Left ventricle myocardium inferior (tissue), 1 donor: ENCODE results near the gene STK26. TPM values are rescaled to one million over a fixed set of nuclear protein-coding genes. Genes with fewer than 3 reads are reported as not detected.

ENCODE experiments used
- DNase-seq: peaks from one replicate; pipeline ENCODE4 v3.0.0-alpha.2; 2020
- H3K27ac ChIP-seq: fragments of 200-600 bp; replicated peaks from 2 replicates; pipeline ENCODE4 v1.8.0; 2021
- H3K27me3 ChIP-seq: fragments of 200-600 bp; 2 replicates; pipeline ENCODE4 v1.8.0; 2021; ENCODE audit warnings: low read depth
- H3K36me3 ChIP-seq: fragments of 200-600 bp; 2 replicates; pipeline ENCODE4 v1.8.0; 2021
- H3K4me1 ChIP-seq: fragments of 200-600 bp; 2 replicates; pipeline ENCODE4 v1.8.0; 2021
- H3K4me3 ChIP-seq: fragments of 200-600 bp; 2 replicates; pipeline ENCODE4 v1.8.0; 2021; ENCODE audit warnings: mild to moderate bottlenecking, moderate library complexity
- H3K9me3 ChIP-seq: fragments of 200-600 bp; replicated peaks from 2 replicates; pipeline ENCODE4 v1.8.0; 2021
- intact Hi-C: fragments of 100-400 bp; cut with micrococcal nuclease; formaldehyde crosslinking; loops from one replicate; pipeline ENCODE4 v1.11.0; 2022
- total RNA-seq: library from RNA; stranded (reverse); fragmentation: NEBNext Ultra II Directional; extraction: Animal tissue kit (Norgen Biotek cat#: 25700); gene quantifications from one replicate; pipeline ENCODE4 v1.2.1, GENCODE V29; 2021
- TF ChIP-seq, protein P1 (sequence below): fragments of 200-600 bp; IDR thresholded peaks from 2 replicates; pipeline ENCODE4 v1.8.0; 2021; ENCODE audit warnings: antibody characterized with exemption, mild to moderate bottlenecking, borderline replicate concordance
- donor health status: DM: no; HTN: yes; CAD: no; lungs with severe emphysema.

Gene STK26
- total RNA-seq, 1 donor from 2014 or later, result 0.80 TPM

GRCh38 chrX:132101206-132101605, 78.1 kb downstream of the STK26 start:
- intact Hi-C loops, result no loop called here
- Histone ChIP-seq H3K4me3 (no peak overlapping the region), H3K9me3 (no peaks in the 10 kb centered on the region), H3K27me3 (no peaks in the 10 kb centered on the region), H3K36me3 (no peaks in the 10 kb centered on the region), H3K4me1 (no peaks in the 10 kb centered on the region), H3K27ac (no peak overlapping the region)
- no peak for DNase-seq
- TF ChIP-seq, protein P1, sequence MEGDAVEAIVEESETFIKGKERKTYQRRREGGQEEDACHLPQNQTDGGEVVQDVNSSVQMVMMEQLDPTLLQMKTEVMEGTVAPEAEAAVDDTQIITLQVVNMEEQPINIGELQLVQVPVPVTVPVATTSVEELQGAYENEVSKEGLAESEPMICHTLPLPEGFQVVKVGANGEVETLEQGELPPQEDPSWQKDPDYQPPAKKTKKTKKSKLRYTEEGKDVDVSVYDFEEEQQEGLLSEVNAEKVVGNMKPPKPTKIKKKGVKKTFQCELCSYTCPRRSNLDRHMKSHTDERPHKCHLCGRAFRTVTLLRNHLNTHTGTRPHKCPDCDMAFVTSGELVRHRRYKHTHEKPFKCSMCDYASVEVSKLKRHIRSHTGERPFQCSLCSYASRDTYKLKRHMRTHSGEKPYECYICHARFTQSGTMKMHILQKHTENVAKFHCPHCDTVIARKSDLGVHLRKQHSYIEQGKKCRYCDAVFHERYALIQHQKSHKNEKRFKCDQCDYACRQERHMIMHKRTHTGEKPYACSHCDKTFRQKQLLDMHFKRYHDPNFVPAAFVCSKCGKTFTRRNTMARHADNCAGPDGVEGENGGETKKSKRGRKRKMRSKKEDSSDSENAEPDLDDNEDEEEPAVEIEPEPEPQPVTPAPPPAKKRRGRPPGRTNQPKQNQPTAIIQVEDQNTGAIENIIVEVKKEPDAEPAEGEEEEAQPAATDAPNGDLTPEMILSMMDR, result no peak

GRCh38 chrX:132101799-132102198, 78.7 kb downstream of the STK26 start:
- intact Hi-C loops, result no loop called here

GRCh38 chrX:132107291-132107690, 84.2 kb downstream of the STK26 start:
- intact Hi-C loops, result no loop called here
- H3K27ac ChIP-seq, result no peak overlapping the region
- H3K27me3 ChIP-seq, result no peaks in the 10 kb centered on the region
- H3K9me3 ChIP-seq, result no peaks in the 10 kb centered on the region
- H3K4me3 ChIP-seq, result no peak overlapping the region
- H3K36me3 ChIP-seq, result no peaks in the 10 kb centered on the region
- TF ChIP-seq, protein P1, result no peak
- DNase-seq, result no peak
- no peaks in the 10 kb centered on the region for H3K4me1 ChIP-seq

More at GRCh38 chrX:132101799-132102198, 78.7 kb downstream of the STK26 start:
- TF ChIP-seq, protein P1, result no peak
- H3K27ac ChIP-seq, result no peak overlapping the region
- H3K9me3 ChIP-seq, result no peaks in the 10 kb centered on the region
- H3K36me3 ChIP-seq, result no peaks in the 10 kb centered on the region
- DNase-seq, result no peak
- H3K4me3 ChIP-seq, result no peak overlapping the region
- no peaks in the 10 kb centered on the region for H3K27me3 ChIP-seq
- no peaks in the 10 kb centered on the region for H3K4me1 ChIP-seq

- Histone ChIP-seq H3K27me3 (no peaks in the 10 kb centered on the region), H3K27ac (no peak overlapping the region), H3K36me3 (no peaks in the 10 kb centered on the region), H3K4me3 (no peak overlapping the region), H3K4me1 (no peaks in the 10 kb centered on the region), H3K9me3 (no peaks in the 10 kb centered on the region)
- intact Hi-C loops, result no loop called here
- TF ChIP-seq, protein P1, result no peak
- no peak for DNase-seq
Observed at GRCh38 chrX:132114607-132115006, 91.5 kb downstream of the STK26 start.

- H3K36me3 ChIP-seq, result no peaks in the 10 kb centered on the region
- H3K4me3 ChIP-seq, result no peak overlapping the region
- no peaks in the 10 kb centered on the region for H3K4me1 ChIP-seq
- TF ChIP-seq, protein P1, result no peak
- no peak overlapping the region for H3K27ac ChIP-seq
- no peaks in the 10 kb centered on the region for H3K27me3 ChIP-seq
- DNase-seq, result no peak
- H3K9me3 ChIP-seq, result no peaks in the 10 kb centered on the region
- intact Hi-C loops, result no loop called here
Observed at GRCh38 chrX:132115792-132116191, 92.7 kb downstream of the STK26 start.

DNA sequence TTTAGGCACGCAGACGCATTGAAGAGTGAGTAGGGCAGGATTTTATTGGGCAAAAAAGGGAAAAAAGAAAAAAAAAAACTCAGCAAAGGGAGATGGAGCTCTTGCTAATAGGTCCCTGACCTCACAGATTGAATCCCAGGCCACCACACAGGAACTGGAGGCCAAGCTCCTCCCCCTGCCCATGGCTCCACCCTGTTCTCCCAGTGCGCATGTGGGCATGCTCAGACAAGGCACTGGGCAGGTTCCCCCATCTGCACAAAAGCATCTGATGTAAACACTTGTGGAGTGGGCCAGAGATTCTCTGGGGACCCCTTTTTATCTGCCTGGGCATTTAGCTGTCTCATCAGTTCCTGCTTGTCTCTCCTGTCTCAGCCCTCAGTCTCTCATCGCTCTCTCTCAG, 95.3 kb downstream of the STK26 start:
- no peaks in the 10 kb centered on the region for H3K27me3 ChIP-seq
- no peak overlapping the region for H3K27ac ChIP-seq
- no peak overlapping the region for H3K4me3 ChIP-seq
- intact Hi-C loops, result no loop called here
- no peaks in the 10 kb centered on the region for H3K36me3 ChIP-seq
- no peaks in the 10 kb centered on the region for H3K4me1 ChIP-seq
- H3K9me3 ChIP-seq, result no peaks in the 10 kb centered on the region
- DNase-seq, result no peak
- TF ChIP-seq, protein P1, result no peak
